Central memory CD4-positive, alpha-beta T cell (primary cell): ENCODE data around the gene CD44.

Source experiments
- DNase-seq: peaks from one replicate; pipeline ENCODE4 v3.0.0; 2022

Gene CD44

GRCh38 chr11:35112056-35112845 lies 26.7 kb upstream of the CD44 start:
- DNase-seq = no peak

DNA sequence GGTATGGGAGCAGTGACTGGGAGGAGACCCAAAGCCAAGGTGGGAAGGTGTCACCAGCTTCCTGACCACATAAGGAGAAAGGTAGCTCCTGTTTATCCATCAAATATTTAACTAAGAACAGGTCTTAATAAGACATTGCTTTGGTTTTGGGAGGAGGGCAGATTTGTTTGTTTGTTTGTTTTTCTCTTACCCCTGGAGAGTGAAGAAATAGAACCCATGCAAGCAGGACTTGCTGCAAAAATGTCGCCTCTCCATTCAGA lies 26.2 kb upstream of the CD44 start:
- no peak for DNase-seq

DNA sequence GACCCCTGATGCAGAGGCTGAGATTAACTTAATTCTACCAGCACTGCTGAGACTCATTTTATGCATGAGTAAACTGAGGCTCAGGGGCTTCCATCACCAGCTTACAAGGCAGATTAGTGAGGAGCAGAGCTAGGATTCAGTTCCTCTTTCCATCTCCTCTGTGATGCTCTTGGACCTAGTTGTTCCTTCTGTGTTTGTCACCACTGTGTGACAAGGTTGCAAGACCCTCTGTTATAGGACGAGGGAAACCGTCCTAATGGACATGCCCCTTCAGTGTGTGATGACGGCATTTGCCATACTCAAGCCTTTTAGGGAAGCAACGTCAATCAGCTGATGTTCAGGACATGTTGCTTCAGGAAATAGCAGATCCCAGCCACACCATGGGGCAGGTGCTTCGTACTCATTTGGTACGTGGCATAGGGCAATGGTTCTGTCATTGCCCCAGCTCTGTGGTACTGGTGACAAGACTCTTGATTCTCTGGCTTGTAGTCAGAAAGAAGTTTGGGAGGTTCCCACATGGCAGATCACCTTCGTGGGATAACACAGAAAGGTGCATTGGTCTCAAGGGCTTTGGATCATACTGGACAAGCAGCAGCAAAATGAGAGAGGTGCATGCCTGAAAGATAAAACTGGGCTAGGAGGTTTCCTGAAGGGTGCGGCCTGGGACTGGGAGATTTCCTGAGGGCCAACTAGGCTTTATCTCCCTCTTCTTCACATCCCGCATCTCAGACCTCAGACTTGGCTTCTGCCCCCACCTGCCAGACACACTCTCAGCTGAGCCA lies 23.9 kb upstream of the CD44 start:
- DNase-seq = no peak

- DNase-seq = no peak
Observed at GRCh38 chr11:35115688-35116030, 23.3 kb upstream of the CD44 start.

- DNase-seq = no peak
Observed at GRCh38 chr11:35116245-35116644, 22.7 kb upstream of the CD44 start.

- no peak for DNase-seq
Observed at GRCh38 chr11:35116762-35117640, 22.0 kb upstream of the CD44 start.

DNA sequence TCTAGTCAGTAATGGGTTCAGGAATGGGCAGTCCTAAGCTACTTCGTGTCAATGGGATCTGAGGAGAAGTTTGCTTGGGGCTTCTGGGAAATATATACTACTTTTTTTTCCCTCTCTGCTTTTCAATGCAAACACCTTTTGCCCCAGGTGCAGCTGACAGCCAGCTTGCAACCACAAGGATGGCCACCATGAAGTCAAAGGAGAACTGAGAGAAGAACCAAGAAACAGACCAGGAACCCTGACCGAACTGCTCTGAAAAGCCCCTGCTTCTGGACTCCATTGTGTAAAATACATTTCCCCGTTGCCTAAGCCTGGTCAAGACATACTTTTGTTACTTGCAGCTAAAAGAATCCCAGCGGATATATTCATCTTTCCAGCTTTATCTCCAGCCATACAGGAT lies 20.1 kb upstream of the CD44 start:
- no peak for DNase-seq

DNA sequence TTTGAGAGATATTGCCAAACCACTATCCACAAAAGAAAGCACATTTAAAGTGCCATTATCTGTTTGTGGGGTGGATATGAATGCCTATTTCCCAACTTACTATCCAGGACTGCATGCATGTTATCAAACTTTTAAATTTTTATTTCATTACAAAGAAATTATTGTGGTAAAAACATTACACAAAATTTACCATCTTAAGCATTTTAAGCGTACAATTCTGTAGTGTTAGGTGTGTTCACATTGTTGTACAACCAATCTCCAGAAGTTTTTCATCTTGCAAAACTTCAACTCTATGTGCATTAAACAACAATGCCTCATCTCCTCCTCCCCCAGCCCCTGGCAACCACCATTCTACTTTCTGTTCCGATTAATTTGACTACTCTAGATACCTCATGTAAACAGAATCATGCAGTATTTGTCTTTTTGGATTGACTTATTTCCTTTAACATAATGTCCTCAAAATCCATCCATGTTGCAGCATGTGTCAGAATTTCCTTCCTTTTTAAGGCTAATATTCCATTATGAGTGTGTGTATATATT lies 17.6 kb upstream of the CD44 start:
- DNase-seq = no peak

DNA sequence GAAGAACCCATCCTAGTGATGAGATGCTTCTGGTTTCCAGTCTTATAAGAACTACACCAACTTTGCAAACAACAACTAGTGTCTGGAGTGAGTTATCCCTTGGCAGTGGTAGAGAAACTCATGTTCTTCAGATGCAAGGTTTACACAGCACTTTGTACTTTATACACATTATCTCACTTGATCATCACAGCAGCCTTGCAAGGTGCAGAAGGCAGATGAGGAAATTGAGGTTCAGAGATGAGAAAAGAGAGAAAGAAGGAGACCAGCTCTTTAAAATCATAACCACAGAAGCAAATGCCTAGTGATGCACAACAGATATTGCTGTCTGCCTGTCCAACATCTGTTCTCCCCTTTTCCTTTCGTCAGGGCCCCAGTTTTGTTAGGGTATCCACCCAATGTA lies 16.7 kb upstream of the CD44 start:
- DNase-seq = peak; percentile 55

DNA sequence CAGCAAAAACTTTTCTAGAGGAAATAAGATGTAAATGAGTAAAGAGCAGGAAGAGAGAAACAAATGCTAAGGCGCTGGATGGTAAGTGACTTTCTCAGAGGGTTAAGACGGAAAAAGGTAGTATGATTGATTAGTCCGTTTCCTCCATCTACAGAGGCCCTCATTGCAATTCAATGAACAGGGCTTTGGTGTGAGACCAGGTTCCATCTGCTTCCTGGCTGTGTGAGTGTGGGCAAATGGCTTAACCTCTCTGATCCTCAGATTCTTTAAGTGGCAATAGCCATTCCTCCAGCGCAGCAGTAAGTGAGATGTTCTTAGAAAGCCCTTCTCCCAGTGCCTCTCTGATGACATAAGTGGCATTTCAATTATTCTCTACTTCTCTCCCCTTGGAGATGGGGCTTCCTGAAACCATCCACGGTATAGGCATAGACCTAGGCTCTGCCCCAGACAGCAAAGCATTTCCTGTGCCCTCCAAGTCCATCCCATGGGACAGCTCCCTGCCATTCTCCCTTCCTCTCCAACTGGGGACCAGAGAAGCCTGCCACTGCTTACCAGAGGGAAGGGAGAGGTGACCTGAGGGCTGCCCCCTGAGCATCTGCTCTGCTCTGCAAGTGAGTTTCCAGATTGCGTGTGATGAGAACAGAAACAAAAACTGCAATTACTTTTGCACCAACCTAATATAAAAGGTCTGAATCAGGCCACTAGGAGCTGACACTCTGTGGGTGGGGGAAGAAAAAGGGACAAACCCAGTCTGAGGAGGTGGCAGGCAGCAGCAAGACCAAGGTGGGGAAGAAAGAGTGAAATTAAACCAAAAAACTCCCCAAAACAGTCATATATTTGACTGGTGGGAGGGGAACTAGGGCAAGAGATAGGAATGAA lies 12.7 kb upstream of the CD44 start:
- no peak for DNase-seq

GRCh38 chr11:35126879-35127581 lies 11.9 kb upstream of the CD44 start:
- no peak for DNase-seq

DNA sequence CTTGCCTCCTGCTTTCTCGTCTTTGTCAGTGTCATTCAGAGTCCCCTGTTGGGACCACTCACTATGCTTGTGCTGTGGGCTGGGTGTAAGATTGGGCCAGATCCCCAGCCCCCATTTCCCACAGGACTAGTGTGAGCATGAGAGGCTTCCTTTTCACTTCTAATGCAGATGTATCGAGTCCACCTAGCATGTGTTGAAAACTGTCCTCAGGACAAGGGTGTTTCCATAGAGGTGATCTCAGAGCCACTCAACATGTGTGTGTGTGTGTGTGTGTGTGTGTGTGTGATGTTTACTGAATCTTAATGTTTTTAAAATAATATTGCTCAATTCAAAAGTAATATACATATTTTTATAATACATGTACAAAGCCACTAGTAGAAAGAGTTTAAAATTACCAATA lies 11.4 kb upstream of the CD44 start:
- DNase-seq = no peak

DNA sequence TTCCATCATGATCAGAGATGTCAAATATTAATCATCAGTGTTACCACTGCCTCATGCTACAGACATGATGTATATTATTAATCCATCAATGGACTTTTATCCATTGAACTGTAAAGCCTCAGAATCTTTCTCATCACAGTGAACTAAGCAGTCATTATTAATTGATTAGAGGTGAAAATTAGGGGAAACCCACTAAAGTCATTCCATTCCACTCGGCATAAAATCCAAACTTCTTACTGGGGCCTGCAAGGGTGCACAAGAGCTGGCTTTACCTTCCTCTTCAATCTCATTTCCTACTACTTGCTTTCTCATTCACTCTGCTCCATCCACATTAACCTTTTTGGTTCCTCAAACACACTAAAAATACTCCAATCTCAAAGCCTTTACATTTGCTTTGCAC lies 7.9 kb upstream of the CD44 start:
- no peak for DNase-seq

DNA sequence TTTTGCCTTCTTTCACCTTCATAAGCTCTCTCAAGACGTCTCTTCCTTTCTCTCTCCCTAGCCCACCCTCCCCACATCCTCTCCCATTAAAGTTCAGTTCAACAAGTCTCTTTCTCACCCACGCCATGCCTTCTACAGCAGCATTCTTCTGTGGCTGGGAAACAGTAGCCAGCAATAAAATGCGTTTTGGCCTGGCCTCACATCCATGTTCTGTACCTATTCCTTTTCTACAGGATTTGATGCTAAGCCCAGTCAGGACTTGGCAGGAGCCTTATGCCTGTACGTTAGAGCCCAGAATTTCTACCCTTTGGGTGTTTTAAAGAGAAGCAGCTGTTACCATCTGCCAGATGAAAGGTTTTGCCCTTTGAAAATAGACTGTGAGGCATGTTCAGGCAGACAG lies 7.1 kb upstream of the CD44 start:
- DNase-seq = no peak

DNA sequence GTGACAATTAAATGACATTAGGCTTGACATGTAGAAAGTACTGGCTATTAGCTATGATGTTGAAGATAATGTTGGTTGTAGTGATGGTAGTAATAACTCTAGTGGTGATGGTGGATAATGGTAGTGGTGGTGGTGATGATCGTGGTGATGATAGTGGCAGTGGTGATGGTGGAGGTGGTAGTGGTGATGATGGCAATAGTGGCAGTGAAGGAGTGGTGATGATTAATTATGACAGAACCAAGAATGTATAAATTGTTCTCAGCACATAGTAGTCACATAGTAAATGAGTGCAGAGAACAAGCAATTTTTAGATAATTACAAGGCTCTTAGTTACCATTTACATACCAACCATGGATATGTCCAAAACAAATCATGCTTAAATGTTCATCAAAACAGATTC lies 5.3 kb upstream of the CD44 start:
- DNase-seq = no peak

DNA sequence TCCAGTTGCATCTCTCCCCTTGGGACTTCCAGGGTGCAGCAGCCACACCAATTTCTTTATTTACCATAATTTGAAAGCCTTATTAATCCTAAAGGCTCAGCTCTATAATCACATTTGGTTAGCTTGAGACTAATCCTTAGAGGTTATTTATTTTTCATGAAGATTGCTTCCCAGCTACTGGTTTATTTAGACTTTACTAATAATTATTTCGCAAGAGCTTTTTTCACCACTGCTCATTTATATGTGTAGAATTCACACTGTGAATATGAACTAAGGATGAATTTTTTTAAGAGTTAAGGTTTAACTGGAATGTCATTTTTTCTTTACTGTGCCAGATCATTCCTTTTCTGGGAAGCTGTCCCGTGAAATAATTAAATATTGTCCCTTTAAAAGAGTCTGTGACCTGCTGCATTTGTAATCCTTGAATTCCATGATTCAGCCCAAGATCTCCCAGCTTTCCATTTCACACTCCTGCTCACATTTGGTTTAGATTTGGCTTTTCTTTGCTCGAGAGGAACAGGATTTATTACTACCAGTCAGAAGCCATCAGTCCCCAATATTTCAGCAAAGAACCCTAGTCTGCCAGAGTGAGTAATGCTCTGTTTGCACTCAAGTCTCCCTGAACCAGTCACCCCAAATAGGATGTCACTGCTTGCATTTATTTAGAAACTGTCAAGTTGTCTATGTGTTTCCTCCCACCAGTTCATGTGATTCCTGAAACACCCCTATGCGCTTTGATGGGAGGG lies 4.4 kb upstream of the CD44 start:
- DNase-seq = no peak

- DNase-seq = no peak
Observed at GRCh38 chr11:35135222-35135621, 3.7 kb upstream of the CD44 start.

DNA sequence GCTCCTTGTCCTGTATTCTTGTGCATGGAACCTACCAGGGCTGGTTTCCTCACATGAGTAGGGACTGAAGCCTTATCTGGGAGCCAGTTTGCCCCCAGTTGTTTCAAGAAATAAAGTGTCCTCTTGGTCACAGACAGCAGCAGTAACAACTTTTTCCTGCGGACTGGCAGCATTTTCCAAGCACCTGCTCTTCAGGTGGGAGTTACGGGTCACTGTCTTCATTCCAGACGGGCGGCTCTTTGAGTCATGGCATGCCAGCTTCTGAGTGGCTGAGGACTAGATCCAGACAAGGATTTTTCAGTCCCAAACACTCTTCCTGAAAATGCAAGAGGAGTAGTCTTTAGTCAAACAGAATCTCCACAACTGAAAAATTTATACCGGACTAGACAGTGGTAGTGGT lies 2.7 kb upstream of the CD44 start:
- no peak for DNase-seq

GRCh38 chr11:35138058-35138457 lies 913 bp upstream of the CD44 start:
- DNase-seq = no peak

DNA sequence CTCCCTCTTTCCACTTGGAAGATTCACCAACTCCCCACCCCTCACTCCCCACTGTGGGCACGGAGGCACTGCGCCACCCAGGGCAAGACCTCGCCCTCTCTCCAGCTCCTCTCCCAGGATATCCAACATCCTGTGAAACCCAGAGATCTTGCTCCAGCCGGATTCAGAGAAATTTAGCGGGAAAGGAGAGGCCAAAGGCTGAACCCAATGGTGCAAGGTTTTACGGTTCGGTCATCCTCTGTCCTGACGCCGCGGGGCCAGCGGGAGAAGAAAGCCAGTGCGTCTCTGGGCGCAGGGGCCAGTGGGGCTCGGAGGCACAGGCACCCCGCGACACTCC lies 397 bp upstream of the CD44 start:
- DNase-seq = no peak

DNA sequence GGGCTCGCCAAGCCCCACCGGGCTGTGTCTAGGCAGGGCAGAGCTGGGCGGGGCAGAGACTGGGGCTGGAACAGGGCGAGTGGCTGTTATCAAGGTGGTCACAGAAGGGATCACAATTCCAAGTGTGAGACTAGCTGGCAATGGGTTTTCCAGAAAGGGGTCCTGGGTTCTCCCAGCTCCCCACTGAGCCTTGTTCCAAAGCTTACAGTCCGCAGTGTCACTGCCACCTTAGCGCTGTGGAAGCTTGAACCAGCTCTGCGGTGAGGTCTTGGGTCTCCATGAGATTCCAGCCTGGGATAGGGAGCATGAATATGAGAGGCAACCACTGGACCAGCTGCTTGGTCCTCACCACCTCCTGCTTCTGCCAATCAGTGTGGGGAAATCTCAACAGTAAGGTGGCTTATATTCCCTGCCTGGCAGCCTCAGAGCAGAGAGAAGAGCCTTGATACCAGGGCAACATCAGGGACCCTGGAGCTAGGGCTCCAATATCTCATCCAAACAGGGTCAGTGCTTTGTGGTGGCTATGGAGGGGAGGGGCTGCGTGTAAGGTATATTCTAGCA lies 831 bp downstream of the CD44 start:
- no peak for DNase-seq
